Measurements from ENCODE around the gene MYRFL. TPM values are rescaled to one million over a fixed set of nuclear protein-coding genes. Genes with fewer than 3 reads are reported as not detected.

The MYRFL gene
- total RNA-seq, 1 donor from 2014 or later: 0.26 TPM

DNA sequence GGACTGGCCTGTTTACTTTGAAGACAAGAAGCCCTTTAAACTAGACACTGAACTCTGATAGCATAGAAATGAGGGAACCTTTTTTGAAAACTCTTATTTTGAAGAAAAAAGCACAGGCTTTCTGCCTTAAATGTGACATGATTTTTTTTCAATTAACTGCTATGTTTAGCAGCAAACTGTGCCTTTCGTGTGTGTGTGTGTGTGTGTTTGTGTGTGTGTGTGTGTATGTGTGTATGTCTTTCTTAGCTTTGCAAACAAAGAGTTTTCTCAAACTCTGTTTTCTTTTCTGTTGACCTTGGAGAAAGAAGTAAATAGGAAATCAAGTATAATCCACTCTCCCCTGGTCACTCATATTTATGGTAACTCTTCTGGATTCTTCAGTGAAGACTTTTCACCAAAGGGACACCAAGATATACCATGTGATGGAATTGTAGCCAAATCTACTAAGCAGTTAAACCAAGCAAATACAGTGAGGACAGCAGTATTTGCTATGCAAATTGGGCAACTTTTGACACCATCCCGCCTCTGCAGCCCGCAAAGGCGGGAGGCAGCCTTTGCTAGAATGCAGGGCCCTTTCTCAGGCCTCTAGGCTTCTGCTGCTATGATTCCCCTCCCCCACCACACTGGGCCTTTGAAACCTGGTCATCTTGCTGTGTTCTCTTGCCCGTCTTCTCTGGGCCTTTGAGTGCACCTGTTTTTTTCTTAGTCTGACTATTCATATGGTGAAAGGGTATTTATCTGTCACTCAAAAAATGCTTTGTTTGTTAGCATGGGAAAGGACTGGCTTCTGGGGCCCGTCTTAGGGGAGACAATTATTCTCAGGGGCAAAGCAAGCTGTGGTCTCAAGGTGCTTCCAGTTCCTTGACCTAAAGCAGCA is 107.9 kb downstream of the MYRFL start:
- Histone ChIP-seq H3K36me3 (ENCODE audit: control insufficient read depth, insufficient read depth, low read length) (no peaks in the 10 kb centered on the region), H3K27me3 (ENCODE audit: control insufficient read depth, insufficient read depth, low read length) (peaks cover 2% of the 10 kb centered on the region), H3K4me3 (ENCODE audit: low read depth, low read length) (no peak overlapping the region)
- FAIRE-seq (no peak), DNase-seq (ENCODE audit: low read depth) (no peak)
- no peak for TF ChIP-seq CTCF (IDR thresholded peaks at IDR 0.05; ENCODE audit: insufficient read depth, low read length, severe bottlenecking)

GRCh38 chr12:69934011-69934410 is 109.0 kb downstream of the MYRFL start:
- H3K36me3 ChIP-seq (ENCODE audit: control insufficient read depth, insufficient read depth, low read length): no peaks in the 10 kb centered on the region
- no peak for TF ChIP-seq CTCF (IDR thresholded peaks at IDR 0.05; ENCODE audit: insufficient read depth, low read length, severe bottlenecking)
- no peak overlapping the region for H3K4me3 ChIP-seq (ENCODE audit: low read depth, low read length)
- DNase-seq (ENCODE audit: low read depth) (no peak), FAIRE-seq (no peak)
- peaks cover 2% of the 10 kb centered on the region for H3K27me3 ChIP-seq (ENCODE audit: control insufficient read depth, insufficient read depth, low read length)

GRCh38 chr12:69935651-69936100 is 110.6 kb downstream of the MYRFL start:
- Histone ChIP-seq H3K36me3 (ENCODE audit: control insufficient read depth, insufficient read depth, low read length) (no peaks in the 10 kb centered on the region), H3K4me3 (ENCODE audit: low read depth, low read length) (no peak overlapping the region), H3K27me3 (ENCODE audit: control insufficient read depth, insufficient read depth, low read length) (peaks cover 2% of the 10 kb centered on the region)
- no peak for FAIRE-seq
- DNase-seq (ENCODE audit: low read depth): no peak
- no peak for TF ChIP-seq CTCF (IDR thresholded peaks at IDR 0.05; ENCODE audit: insufficient read depth, low read length, severe bottlenecking)

GRCh38 chr12:69936214-69936731 is 111.2 kb downstream of the MYRFL start:
- FAIRE-seq (peak; percentile 43), DNase-seq (ENCODE audit: low read depth) (peak; percentile 30)
- Histone ChIP-seq H3K27me3 (ENCODE audit: control insufficient read depth, insufficient read depth, low read length) (peaks cover 2% of the 10 kb centered on the region), H3K36me3 (ENCODE audit: control insufficient read depth, insufficient read depth, low read length) (no peaks in the 10 kb centered on the region), H3K4me3 (ENCODE audit: low read depth, low read length) (no peak overlapping the region)
- TF ChIP-seq CTCF (IDR thresholded peaks at IDR 0.05; ENCODE audit: insufficient read depth, low read length, severe bottlenecking): no peak

DNA sequence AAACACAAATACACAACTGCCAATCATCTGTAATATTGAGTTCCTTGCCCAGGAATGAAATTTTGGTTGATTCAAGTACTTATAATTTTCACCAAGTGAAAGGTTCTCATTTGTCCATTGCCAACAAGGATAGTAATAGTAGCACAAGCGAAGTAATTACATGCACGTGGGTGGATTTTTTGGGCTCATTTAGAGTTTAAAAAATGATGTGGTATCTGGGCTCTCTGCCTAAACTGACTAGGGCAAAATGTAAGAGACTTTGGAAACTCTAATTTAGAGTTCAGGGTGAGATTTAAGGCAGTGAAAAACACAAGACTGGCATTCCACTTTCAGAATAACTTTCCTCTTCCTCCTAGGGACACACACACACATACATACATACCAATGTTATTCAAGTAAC is 111.7 kb downstream of the MYRFL start:
- no peak for DNase-seq (ENCODE audit: low read depth)
- H3K27me3 ChIP-seq (ENCODE audit: control insufficient read depth, insufficient read depth, low read length): peaks cover 2% of the 10 kb centered on the region

More for the DNA sequence above, 111.7 kb downstream of the MYRFL start:
- H3K36me3 ChIP-seq (ENCODE audit: control insufficient read depth, insufficient read depth, low read length): no peaks in the 10 kb centered on the region
- no peak overlapping the region for H3K4me3 ChIP-seq (ENCODE audit: low read depth, low read length)
- FAIRE-seq: no peak
- no peak for TF ChIP-seq CTCF (IDR thresholded peaks at IDR 0.05; ENCODE audit: insufficient read depth, low read length, severe bottlenecking)
